Tibial nerve (tissue), 4 donors: ENCODE measurements around the gene YWHAH. TPM values are rescaled to one million over a fixed set of nuclear protein-coding genes. Genes with fewer than 3 reads are reported as not detected.

Experiments used
- DNase-seq, 2 donors: peaks; one replicate each; pipeline ENCODE4 v3.0.0-alpha.2; 2019; ENCODE audit warnings: low spot score in 2 of 2
- H3K27ac ChIP-seq, 4 donors: fragments of 200-600 bp; sonication (generic) in 3 of 4; one replicate each; pipeline ENCODE4 v1.5.1; 2017 to 2019; ENCODE audit warnings: mild to moderate bottlenecking in 1 of 4
- H3K27me3 ChIP-seq, 2 donors: fragments of 200-600 bp; sonication (generic) in 1 of 2; one replicate each; pipeline versions ENCODE4 v1.5.1 to v1.6.0; 2017 to 2019
- H3K36me3 ChIP-seq, 3 donors: fragments of 200-600 bp; sonication (generic); one replicate each; pipeline ENCODE4 v1.5.1; 2018 to 2019
- H3K4me1 ChIP-seq, 4 donors: fragments of 200-600 bp; sonication (generic) in 3 of 4; one replicate each; pipeline ENCODE4 v1.5.1; 2017 to 2019
- H3K4me3 ChIP-seq, 4 donors: fragments of 200-600 bp; sonication (generic) in 3 of 4; one replicate each; pipeline ENCODE4 v1.5.1; 2017 to 2019; ENCODE audit warnings: mild to moderate bottlenecking in 1 of 4, moderate library complexity in 1 of 4
- H3K9me3 ChIP-seq, 4 donors: fragments of 200-600 bp; sonication (generic) in 3 of 4; one replicate each; pipeline ENCODE4 v1.5.1; 2017 to 2019
- EP300 ChIP-seq, 2 donors: sonication (generic); formaldehyde crosslinking; IDR thresholded peaks; one replicate each; pipeline ENCODE4 v1.6.1; 2017; ENCODE audit warnings: antibody characterized with exemption in 2 of 2, mild to moderate bottlenecking in 1 of 2
- POLR2A ChIP-seq, 2 donors: fragments of 450-650 bp; IDR thresholded peaks; one replicate each; pipeline ENCODE4 v1.6.1; 2017; ENCODE audit warnings: antibody characterized with exemption in 2 of 2, mild to moderate bottlenecking in 2 of 2, moderate library complexity in 2 of 2
- whole genome bisulfite sequencing, 2 donors: methylation state at CpG; one replicate each; pipeline ENCODE4 v1.1.5; 2018; 5-methylcytosine and 5-hydroxymethylcytosine counted together
- total RNA-seq, 4 donors: library from RNA; depleted of rRNA; stranded (reverse); fragments of >200 nt; gene quantifications; one replicate each; pipeline ENCODE4 v1.1.0, GENCODE V29; 2016
- TF ChIP-seq, protein P1 (sequence below), 5 experiments: fragments of 200-600 bp in 3 of 5; fragments of 450-650 bp in 2 of 5; sonication (generic) in 3 of 5; IDR thresholded peaks; one replicate each; pipeline ENCODE4 v1.5.1; 2016 to 2019; ENCODE audit warnings: antibody characterized with exemption in 5 of 5, mild to moderate bottlenecking in 3 of 5, moderate library complexity in 2 of 5

YWHAH gene
- total RNA-seq, 4 donors from 2014 or later = 66.3 to 102 (median 98.0) TPM

DNA sequence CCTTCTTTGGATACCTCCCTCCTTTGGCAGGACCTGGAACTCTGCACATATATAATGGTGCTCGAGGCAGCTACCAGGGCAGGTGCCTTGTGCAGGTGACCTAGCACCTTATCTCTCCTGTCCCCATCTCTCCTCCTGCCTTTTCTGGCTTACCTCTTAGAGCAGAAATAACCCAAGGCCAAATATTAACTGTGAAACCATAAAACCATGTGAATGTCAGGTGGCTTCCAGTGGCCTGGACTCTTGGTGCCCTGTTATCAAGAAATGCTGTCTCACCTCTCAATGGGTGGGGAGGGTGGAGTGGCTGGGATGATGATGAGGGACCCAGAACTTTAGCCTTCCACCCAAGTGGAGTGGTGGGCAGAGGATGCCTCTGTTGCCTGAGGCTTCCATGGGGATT lies 42.9 kb downstream of the YWHAH start:
- no peaks in the 10 kb centered on the region for H3K27me3 ChIP-seq
- no peaks in the 10 kb centered on the region for H3K9me3 ChIP-seq
- H3K36me3 ChIP-seq = no peaks in the 10 kb centered on the region
- no peaks in the 10 kb centered on the region for H3K4me1 ChIP-seq
- 74 to 86% methylated on average over 1 of the region's 1 CpG for WGBS, 2 donors
- no peak overlapping the region for H3K27ac ChIP-seq
- H3K4me3 ChIP-seq = no peak overlapping the region
- no peak for DNase-seq
- TF ChIP-seq EP300 (IDR thresholded peaks at IDR 0.05) (no peak), POLR2A (IDR thresholded peaks at IDR 0.05) (no peak)
- TF ChIP-seq, protein P1, sequence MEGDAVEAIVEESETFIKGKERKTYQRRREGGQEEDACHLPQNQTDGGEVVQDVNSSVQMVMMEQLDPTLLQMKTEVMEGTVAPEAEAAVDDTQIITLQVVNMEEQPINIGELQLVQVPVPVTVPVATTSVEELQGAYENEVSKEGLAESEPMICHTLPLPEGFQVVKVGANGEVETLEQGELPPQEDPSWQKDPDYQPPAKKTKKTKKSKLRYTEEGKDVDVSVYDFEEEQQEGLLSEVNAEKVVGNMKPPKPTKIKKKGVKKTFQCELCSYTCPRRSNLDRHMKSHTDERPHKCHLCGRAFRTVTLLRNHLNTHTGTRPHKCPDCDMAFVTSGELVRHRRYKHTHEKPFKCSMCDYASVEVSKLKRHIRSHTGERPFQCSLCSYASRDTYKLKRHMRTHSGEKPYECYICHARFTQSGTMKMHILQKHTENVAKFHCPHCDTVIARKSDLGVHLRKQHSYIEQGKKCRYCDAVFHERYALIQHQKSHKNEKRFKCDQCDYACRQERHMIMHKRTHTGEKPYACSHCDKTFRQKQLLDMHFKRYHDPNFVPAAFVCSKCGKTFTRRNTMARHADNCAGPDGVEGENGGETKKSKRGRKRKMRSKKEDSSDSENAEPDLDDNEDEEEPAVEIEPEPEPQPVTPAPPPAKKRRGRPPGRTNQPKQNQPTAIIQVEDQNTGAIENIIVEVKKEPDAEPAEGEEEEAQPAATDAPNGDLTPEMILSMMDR (IDR thresholded peaks at IDR 0.05) = no peak

DNA sequence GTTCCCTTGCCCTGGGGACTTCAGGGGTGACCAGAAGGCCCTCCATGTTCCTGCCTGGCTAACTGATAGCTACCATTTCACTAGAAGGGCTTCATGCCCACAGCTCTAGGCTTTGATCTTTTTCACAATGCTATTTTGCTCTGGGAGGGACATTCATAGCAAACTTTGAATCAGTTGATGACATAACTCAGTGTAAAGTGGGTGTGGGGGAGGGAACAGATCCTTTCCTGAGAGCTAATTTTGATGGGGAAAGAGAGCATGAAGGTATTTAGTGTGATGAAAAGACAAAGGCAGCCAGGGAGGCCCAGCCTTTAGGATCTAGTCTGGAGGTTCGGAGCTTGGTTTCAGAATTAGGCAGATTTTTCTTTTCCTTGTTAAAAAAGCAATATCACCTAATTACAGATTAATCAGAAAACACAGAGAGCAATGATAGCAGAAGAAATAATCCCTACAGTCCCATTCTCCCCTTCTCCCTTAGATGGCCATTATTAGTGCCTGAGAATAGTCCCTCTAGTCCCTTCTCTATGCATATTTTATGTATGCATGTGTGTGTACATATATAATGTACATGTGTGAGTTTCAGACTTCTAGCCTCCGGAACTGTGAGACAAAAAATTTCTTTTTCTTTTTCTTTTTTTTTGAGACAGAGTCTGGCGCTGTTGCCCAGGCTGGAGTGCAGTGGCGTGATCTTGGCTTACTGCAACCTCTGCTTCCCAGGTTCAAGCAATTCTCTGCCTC lies 46.9 kb downstream of the YWHAH start:
- Histone ChIP-seq H3K4me1 (no peaks in the 10 kb centered on the region), H3K27me3 (no peaks in the 10 kb centered on the region), H3K27ac (no peak overlapping the region), H3K9me3 (no peaks in the 10 kb centered on the region), H3K4me3 (no peak overlapping the region), H3K36me3 (no peaks in the 10 kb centered on the region)
- TF ChIP-seq, protein P1 (IDR thresholded peaks at IDR 0.05) = no peak
- TF ChIP-seq POLR2A (IDR thresholded peaks at IDR 0.05) (no peak), EP300 (IDR thresholded peaks at IDR 0.05) (no peak)
- no peak for DNase-seq
- 84 to 86% methylated on average over 4 of the region's 4 CpGs for WGBS, 2 donors

DNA sequence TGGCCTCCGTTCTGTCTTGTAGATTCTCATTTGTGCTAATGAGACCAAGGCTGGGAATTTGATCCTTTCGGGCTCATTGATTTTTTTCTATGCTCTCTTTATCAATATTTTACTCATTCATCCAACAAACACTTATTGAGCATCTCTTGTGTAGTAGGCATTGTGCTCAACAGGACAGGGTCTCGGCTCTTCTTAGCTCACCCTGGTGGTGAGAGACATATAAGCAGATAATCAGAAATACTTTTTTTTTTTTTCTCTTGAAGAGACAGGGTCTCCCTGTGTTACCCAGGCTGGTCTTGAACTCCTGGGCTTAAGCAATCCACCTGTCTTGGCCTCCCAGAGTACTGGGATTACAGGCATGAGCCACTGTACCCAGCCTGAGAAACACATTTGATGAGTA lies 50.7 kb downstream of the YWHAH start:
- TF ChIP-seq EP300 (IDR thresholded peaks at IDR 0.05) = no peak
- TF ChIP-seq POLR2A (IDR thresholded peaks at IDR 0.05) = no peak
- TF ChIP-seq, protein P1 (IDR thresholded peaks at IDR 0.05) = no peak
- Histone ChIP-seq H3K27me3 (no peaks in the 10 kb centered on the region), H3K27ac (no peak overlapping the region), H3K4me1 (no peaks in the 10 kb centered on the region), H3K9me3 (no peaks in the 10 kb centered on the region), H3K36me3 (no peaks in the 10 kb centered on the region), H3K4me3 (no peak overlapping the region)
- WGBS, 2 donors = 75 to 77% methylated on average over 3 of the region's 3 CpGs
- no peak for DNase-seq

DNA sequence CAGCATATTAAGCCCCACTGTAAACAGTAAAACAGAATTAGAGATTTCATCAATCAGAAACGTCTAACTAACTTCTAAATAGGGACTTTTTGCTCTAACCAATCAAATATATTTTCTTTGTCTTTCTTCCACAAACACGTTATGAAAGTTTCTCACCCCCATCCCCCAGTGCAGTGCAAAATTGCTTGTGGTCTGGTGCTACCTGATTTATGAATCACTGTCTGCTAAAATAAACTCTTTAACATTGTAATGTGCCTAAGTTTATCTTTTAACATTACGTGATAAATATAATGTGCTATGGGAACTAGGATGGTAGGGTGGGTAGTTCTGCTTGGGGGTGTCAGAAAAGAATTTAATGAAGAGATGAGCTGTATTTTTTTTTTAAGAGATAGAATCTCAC lies 51.5 kb downstream of the YWHAH start:
- Histone ChIP-seq H3K4me3 (no peak overlapping the region), H3K36me3 (no peaks in the 10 kb centered on the region), H3K27ac (no peak overlapping the region), H3K9me3 (no peaks in the 10 kb centered on the region), H3K27me3 (no peaks in the 10 kb centered on the region), H3K4me1 (no peaks in the 10 kb centered on the region)
- DNase-seq = no peak
- WGBS, 2 donors = 55 to 58% methylated on average over 3 of the region's 3 CpGs
- TF ChIP-seq POLR2A (IDR thresholded peaks at IDR 0.05) (no peak), EP300 (IDR thresholded peaks at IDR 0.05) (no peak)
- TF ChIP-seq, protein P1 (IDR thresholded peaks at IDR 0.05) = no peak

DNA sequence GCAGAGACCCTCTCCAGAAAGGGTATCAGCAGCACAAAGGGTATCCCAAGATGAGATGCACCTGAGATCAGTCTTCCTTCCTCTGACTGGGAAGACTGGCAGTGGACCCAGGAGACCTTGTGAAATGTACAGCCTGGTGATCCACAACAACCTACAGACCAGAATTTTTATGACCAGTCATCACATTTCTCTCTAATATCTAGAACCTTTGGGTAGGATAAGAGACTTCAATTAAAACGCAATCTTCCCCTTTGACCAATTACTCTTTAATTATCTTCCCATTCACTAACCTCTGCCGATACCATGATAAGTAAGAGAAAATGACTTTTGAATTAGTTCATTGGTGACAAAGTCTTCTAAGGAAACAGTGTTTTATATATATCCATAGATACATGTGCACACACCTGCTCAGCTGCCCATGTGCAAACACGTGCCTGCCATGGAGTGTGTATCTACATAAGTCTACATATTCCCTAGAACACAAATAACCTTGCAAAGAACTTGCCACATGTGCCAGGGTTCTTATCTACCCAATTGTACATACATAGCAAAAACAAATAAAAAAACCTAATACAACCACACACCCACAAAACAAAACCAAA lies 54.5 kb downstream of the YWHAH start:
- H3K27ac ChIP-seq = no peak overlapping the region
- no peaks in the 10 kb centered on the region for H3K4me1 ChIP-seq
- no peaks in the 10 kb centered on the region for H3K36me3 ChIP-seq
- 91 to 98% methylated on average over 3 of the region's 3 CpGs for WGBS, 2 donors
- no peaks in the 10 kb centered on the region for H3K27me3 ChIP-seq
- no peak for DNase-seq
- no peak overlapping the region for H3K4me3 ChIP-seq
- H3K9me3 ChIP-seq = no peaks in the 10 kb centered on the region
- no peak for TF ChIP-seq EP300 (IDR thresholded peaks at IDR 0.05)
- TF ChIP-seq, protein P1 (IDR thresholded peaks at IDR 0.05) = no peak
- TF ChIP-seq POLR2A (IDR thresholded peaks at IDR 0.05) = no peak
